Measurements from ENCODE around the gene NSUN4. TPM values are rescaled to one million over a fixed set of nuclear protein-coding genes. Genes with fewer than 3 reads are reported as not detected.

NSUN4 gene
- total and polyA plus RNA-seq, 2 of the 13 experiments (the other 11 are each of a cell fraction or from before 2014, with no cell fraction given): 21.5 to 23.5 TPM

DNA sequence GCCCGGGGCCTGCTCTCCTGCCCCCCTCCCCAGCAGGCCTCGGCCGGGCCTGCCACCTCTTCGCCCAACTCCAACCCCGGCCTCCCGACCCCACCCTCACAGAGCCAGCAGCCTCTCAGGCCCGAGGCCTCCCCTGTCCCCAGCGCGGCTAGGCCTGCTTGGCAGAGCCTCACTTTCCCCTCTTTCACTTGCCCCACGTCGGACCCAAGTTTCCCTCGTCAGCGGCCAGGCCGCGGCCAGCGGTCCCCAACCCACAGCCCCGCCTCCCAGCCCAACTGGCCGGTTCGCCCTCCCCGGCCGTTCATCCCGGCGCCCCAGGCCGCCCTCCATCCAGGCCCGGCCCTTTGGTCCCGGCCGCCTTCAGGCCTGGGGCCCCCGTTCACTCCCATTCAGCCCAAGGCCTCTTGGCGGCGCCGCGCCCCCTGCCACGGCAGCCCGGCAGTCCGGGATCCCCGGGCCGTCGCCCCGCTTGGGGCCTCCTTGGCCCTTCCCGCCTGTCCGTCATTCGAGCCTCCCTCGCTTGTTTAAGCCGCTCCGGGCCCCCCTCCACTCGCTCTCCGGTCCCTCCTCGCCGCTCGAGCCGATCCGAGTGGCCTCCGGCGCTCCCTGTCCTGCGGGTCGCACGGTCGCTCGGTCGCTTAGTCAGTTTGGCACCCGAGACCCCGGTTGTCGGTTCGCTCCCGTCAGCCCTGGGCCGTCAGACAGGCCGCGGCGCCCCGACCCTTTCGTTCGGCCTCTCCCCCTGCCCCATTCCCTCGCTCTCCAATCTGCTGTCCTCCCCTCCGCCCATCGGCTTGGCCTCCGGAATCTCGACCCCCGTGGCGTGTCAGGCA is 38.6 kb upstream of the NSUN4 start (continued):
- peak; percentile 25; the same call in 1 of the 2 replicates for TF ChIP-seq PAX8 (CRISPR knock-in tag; IDR thresholded peaks at IDR 0.05; ENCODE audit: borderline replicate concordance)
- TF ChIP-seq ARNT (IDR thresholded peaks at IDR 0.05): no peak
- TF ChIP-seq PAF1 (CRISPR knock-in tag; IDR thresholded peaks at IDR 0.05): no peak
- no peak for TF ChIP-seq IKZF1 (IDR thresholded peaks at IDR 0.05)
- TF ChIP-seq ZNF30 (CRISPR knock-in tag; IDR thresholded peaks at IDR 0.05): peak; percentile 49; the same call in 1 of the 2 replicates
- no peak for TF ChIP-seq ZNF496 (CRISPR knock-in tag; IDR thresholded peaks at IDR 0.05; ENCODE audit: insufficient replicate concordance)
- TF ChIP-seq KDM5B (CRISPR knock-in tag; IDR thresholded peaks at IDR 0.05; ENCODE audit: borderline replicate concordance): no peak
- TF ChIP-seq NR3C1 (CRISPR knock-in tag; IDR thresholded peaks at IDR 0.05): no peak
- no peak; the same call in 1 of the 2 replicates for TF ChIP-seq HES4 (CRISPR knock-in tag; IDR thresholded peaks at IDR 0.05; ENCODE audit: borderline replicate concordance)
- TF ChIP-seq, protein P1, sequence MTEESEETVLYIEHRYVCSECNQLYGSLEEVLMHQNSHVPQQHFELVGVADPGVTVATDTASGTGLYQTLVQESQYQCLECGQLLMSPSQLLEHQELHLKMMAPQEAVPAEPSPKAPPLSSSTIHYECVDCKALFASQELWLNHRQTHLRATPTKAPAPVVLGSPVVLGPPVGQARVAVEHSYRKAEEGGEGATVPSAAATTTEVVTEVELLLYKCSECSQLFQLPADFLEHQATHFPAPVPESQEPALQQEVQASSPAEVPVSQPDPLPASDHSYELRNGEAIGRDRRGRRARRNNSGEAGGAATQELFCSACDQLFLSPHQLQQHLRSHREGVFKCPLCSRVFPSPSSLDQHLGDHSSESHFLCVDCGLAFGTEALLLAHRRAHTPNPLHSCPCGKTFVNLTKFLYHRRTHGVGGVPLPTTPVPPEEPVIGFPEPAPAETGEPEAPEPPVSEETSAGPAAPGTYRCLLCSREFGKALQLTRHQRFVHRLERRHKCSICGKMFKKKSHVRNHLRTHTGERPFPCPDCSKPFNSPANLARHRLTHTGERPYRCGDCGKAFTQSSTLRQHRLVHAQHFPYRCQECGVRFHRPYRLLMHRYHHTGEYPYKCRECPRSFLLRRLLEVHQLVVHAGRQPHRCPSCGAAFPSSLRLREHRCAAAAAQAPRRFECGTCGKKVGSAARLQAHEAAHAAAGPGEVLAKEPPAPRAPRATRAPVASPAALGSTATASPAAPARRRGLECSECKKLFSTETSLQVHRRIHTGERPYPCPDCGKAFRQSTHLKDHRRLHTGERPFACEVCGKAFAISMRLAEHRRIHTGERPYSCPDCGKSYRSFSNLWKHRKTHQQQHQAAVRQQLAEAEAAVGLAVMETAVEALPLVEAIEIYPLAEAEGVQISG (CRISPR knock-in tag; IDR thresholded peaks at IDR 0.05): peak; percentile 32
- TF ChIP-seq ZFYVE20 (CRISPR knock-in tag; IDR thresholded peaks at IDR 0.05; ENCODE audit: borderline replicate concordance, low read depth): no peak
- TF ChIP-seq PPARG (CRISPR knock-in tag; conservative IDR thresholded peaks at IDR 0.05): no peak
- peak; percentile 31; the same call in 1 of the 2 replicates for TF ChIP-seq GABPB1 (CRISPR knock-in tag; IDR thresholded peaks at IDR 0.05)
- 0 out of 2 replicates have a peak, but pooled peaks have one; percentile 27 for TF ChIP-seq POGZ (CRISPR knock-in tag; IDR thresholded peaks at IDR 0.05)
- TF ChIP-seq THAP11 (CRISPR knock-in tag; IDR thresholded peaks at IDR 0.05): no peak
- TF ChIP-seq HMG20B (CRISPR knock-in tag; conservative IDR thresholded peaks at IDR 0.05): no peak
- TF ChIP-seq RCOR2 (CRISPR knock-in tag; IDR thresholded peaks at IDR 0.05): no peak
- no peak for TF ChIP-seq ZSCAN12 (CRISPR knock-in tag; IDR thresholded peaks at IDR 0.05)
- TF ChIP-seq EED (CRISPR knock-in tag; IDR thresholded peaks at IDR 0.05): peak; percentile 19; the same call in 1 of the 2 replicates
- TF ChIP-seq EZH2 (conservative IDR thresholded peaks at IDR 0.05; ENCODE audit: low read depth, low read length): no peak
- peak; percentile 29; the same call in 1 of the 2 replicates for TF ChIP-seq TEAD2 (CRISPR knock-in tag; IDR thresholded peaks at IDR 0.05)
- no peak for TF ChIP-seq ZNF556 (CRISPR knock-in tag; IDR thresholded peaks at IDR 0.05; ENCODE audit: borderline replicate concordance)
- TF ChIP-seq, protein P2, sequence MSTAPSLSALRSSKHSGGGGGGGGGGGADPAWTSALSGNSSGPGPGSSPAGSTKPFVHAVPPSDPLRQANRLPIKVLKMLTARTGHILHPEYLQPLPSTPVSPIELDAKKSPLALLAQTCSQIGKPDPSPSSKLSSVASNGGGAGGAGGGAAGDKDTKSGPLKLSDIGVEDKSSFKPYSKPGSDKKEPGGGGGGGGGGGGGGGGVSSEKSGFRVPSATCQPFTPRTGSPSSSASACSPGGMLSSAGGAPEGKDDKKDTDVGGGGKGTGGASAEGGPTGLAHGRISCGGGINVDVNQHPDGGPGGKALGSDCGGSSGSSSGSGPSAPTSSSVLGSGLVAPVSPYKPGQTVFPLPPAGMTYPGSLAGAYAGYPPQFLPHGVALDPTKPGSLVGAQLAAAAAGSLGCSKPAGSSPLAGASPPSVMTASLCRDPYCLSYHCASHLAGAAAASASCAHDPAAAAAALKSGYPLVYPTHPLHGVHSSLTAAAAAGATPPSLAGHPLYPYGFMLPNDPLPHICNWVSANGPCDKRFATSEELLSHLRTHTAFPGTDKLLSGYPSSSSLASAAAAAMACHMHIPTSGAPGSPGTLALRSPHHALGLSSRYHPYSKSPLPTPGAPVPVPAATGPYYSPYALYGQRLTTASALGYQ (CRISPR knock-in tag; IDR thresholded peaks at IDR 0.05): no peak; the same call in 1 of the 2 replicates
- TF ChIP-seq, protein P3, sequence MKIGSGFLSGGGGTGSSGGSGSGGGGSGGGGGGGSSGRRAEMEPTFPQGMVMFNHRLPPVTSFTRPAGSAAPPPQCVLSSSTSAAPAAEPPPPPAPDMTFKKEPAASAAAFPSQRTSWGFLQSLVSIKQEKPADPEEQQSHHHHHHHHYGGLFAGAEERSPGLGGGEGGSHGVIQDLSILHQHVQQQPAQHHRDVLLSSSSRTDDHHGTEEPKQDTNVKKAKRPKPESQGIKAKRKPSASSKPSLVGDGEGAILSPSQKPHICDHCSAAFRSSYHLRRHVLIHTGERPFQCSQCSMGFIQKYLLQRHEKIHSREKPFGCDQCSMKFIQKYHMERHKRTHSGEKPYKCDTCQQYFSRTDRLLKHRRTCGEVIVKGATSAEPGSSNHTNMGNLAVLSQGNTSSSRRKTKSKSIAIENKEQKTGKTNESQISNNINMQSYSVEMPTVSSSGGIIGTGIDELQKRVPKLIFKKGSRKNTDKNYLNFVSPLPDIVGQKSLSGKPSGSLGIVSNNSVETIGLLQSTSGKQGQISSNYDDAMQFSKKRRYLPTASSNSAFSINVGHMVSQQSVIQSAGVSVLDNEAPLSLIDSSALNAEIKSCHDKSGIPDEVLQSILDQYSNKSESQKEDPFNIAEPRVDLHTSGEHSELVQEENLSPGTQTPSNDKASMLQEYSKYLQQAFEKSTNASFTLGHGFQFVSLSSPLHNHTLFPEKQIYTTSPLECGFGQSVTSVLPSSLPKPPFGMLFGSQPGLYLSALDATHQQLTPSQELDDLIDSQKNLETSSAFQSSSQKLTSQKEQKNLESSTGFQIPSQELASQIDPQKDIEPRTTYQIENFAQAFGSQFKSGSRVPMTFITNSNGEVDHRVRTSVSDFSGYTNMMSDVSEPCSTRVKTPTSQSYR (CRISPR knock-in tag; IDR thresholded peaks at IDR 0.05; ENCODE audit: borderline replicate concordance): no peak

Data from HepG2 (cell line).